ENCODE data around the gene VSTM2B. TPM values are rescaled to one million over a fixed set of nuclear protein-coding genes. Genes with fewer than 3 reads are reported as not detected.
"Not testable (repeated sequence)": the region's sequence is repeated elsewhere in the genome, so short reads cannot be mapped to it uniquely, and the experiment has no call there.

The VSTM2B gene
- total RNA-seq, 4 donors from 2014 or later, result not detected

- Histone ChIP-seq H3K27me3 (peaks cover 0 to 35% (median 0%) of the 10 kb centered on the region in 4 donors), H3K4me1 (no peaks in the 10 kb centered on the region), H3K4me3 (no peak overlapping the region), H3K9me3 (no peaks in the 10 kb centered on the region), H3K36me3 (no peaks in the 10 kb centered on the region), H3K27ac (no peak overlapping the region)
- TF ChIP-seq POLR2A (IDR thresholded peaks at IDR 0.05), result no peak
- TF ChIP-seq, protein P1, sequence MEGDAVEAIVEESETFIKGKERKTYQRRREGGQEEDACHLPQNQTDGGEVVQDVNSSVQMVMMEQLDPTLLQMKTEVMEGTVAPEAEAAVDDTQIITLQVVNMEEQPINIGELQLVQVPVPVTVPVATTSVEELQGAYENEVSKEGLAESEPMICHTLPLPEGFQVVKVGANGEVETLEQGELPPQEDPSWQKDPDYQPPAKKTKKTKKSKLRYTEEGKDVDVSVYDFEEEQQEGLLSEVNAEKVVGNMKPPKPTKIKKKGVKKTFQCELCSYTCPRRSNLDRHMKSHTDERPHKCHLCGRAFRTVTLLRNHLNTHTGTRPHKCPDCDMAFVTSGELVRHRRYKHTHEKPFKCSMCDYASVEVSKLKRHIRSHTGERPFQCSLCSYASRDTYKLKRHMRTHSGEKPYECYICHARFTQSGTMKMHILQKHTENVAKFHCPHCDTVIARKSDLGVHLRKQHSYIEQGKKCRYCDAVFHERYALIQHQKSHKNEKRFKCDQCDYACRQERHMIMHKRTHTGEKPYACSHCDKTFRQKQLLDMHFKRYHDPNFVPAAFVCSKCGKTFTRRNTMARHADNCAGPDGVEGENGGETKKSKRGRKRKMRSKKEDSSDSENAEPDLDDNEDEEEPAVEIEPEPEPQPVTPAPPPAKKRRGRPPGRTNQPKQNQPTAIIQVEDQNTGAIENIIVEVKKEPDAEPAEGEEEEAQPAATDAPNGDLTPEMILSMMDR (IDR thresholded peaks at IDR 0.05), result no peak
- WGBS, 2 donors, result 62 to 70% methylated on average over 3 of the region's 3 CpGs
- intact Hi-C loops (cut with DNase I), result no loop called here
- DNase-seq, result no peak
These were observed 16.5 kb downstream of the VSTM2B start for GRCh38 chr19:29542327-29542726.

DNA sequence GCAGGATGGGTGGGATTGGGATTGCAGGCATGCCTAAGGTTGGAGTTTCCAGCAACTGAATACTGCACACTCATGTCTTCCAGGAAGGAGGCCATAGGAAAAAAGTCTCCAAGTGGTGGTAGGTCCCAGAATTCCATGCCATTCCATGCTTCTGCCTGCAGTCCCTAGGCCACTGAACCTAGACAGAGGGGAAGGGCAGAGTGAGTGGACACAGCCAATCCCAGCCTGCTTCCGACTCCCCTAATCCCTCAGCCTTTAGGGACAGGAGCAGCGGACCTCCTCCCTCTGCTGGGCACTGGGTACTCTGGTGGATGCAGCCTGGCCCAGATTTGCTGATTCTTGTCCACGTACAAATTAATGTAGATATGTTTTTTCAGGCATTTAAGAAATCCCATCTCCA lies 17.0 kb downstream of the VSTM2B start:
- no peak overlapping the region for H3K27ac ChIP-seq
- intact Hi-C loops (cut with DNase I), result no loop called here
- 43 to 76% methylated on average over 1 to 3 of the region's 3 CpGs for whole genome bisulfite sequencing, 2 donors
- no peaks in the 10 kb centered on the region for H3K9me3 ChIP-seq
- TF ChIP-seq POLR2A (IDR thresholded peaks at IDR 0.05), result no peak
- TF ChIP-seq, protein P1 (IDR thresholded peaks at IDR 0.05), result no peak
- no peak for DNase-seq
- H3K4me3 ChIP-seq, result no peak overlapping the region
- peaks cover 0 to 32% (median 0%) of the 10 kb centered on the region in 4 donors for H3K27me3 ChIP-seq
- H3K4me1 ChIP-seq, result no peaks in the 10 kb centered on the region
- no peaks in the 10 kb centered on the region for H3K36me3 ChIP-seq

- Histone ChIP-seq H3K9me3 (no peaks in the 10 kb centered on the region), H3K36me3 (no peaks in the 10 kb centered on the region), H3K4me3 (no peak overlapping the region), H3K27me3 (peaks cover 0 to 26% (median 0%) of the 10 kb centered on the region in 4 donors), H3K4me1 (no peaks in the 10 kb centered on the region), H3K27ac (no peak overlapping the region)
- DNase-seq, result no peak
- TF ChIP-seq, protein P1 (IDR thresholded peaks at IDR 0.05), result no peak
- TF ChIP-seq POLR2A (IDR thresholded peaks at IDR 0.05), result no peak
- intact Hi-C loops (cut with DNase I), result no loop called here
- WGBS, 2 donors, result 32 to 61% methylated on average over 2 of the region's 2 CpGs
These were observed 17.6 kb downstream of the VSTM2B start for GRCh38 chr19:29543381-29543780.

DNA sequence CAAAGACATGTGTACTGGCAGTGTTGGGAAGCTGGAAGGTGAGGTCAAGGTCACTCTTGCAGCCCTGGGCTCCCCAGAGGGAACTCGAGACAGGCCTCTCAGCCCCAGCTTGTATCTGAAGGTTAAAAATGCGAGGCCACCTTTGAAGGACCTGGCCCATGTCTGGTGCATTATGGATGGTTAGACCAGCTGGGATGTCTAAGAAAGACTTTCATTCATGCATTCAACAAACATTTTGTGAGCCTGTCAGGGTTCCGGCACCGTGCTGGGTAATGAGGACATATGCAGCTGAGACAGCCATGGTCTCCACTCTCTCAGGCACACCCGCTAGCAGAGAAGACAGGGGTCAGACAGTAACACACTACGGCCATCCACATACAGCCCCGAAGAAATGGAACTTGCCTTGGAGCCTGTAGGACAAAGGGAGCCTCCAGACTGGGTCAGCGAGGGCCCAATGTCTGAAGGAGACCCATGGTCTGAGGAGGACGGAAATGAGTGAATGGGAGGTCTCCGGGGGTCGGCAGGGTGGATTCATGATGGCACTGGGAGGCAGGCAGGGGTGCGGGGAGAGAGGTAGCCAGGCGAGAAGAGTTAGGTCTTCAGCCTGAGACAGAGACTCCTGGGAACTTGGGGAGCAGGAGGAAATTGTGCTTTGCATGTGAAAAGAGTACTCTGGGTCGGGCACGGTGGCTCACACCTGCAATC lies 19.0 kb downstream of the VSTM2B start:
- TF ChIP-seq, protein P1 (IDR thresholded peaks at IDR 0.05), result no peak
- TF ChIP-seq POLR2A (IDR thresholded peaks at IDR 0.05), result no peak
- peaks cover 0 to 16% (median 0%) of the 10 kb centered on the region in 4 donors for H3K27me3 ChIP-seq
- H3K9me3 ChIP-seq, result no peaks in the 10 kb centered on the region
- WGBS, 2 donors, result 63 to 77% methylated on average over 10 to 15 of the region's 15 CpGs
- intact Hi-C loops (cut with DNase I), result no loop called here
- DNase-seq, result no peak
- no peaks in the 10 kb centered on the region for H3K4me1 ChIP-seq
- H3K27ac ChIP-seq, result no peak overlapping the region
- no peaks in the 10 kb centered on the region for H3K36me3 ChIP-seq
- no peak overlapping the region for H3K4me3 ChIP-seq

- peaks cover 0 to 15% (median 0%) of the 10 kb centered on the region in 4 donors for H3K27me3 ChIP-seq
- H3K9me3 ChIP-seq; H3K27ac ChIP-seq; H3K4me3 ChIP-seq; H3K4me1 ChIP-seq; DNase-seq; intact Hi-C loops (cut with DNase I); H3K36me3 ChIP-seq: not testable (repeated sequence)
- WGBS, 2 donors, result 81 to 91% methylated on average over 3 to 4 of the region's 4 CpGs
These were observed 19.7 kb downstream of the VSTM2B start for GRCh38 chr19:29545447-29545846.
